Effector CD4-positive, alpha-beta T cell (primary cell): ENCODE data around the gene MSANTD1.

Experiments used
- DNase-seq: peaks from one replicate; pipeline ENCODE4 v3.0.0-alpha.2; 2020

MSANTD1 gene

GRCh38 chr4:3304831-3305609 is 56.1 kb downstream of the MSANTD1 start:
- no peak for DNase-seq

- DNase-seq: no peak
Measured at GRCh38 chr4:3305610-3306371, 56.8 kb downstream of the MSANTD1 start.
